NCI-H1092 (cell line): ENCODE measurements around the gene NOXA1.
A peak's percentile ranks its signal among the peaks of the same experiment; 100 is the strongest.
"Not testable (repeated sequence)": the region's sequence is repeated elsewhere in the genome, so short reads cannot be mapped to it uniquely, and the experiment has no call there.

ENCODE experiments used
- DNase-seq: peaks from one replicate; lab custom pipeline; 2025; lab: John Stamatoyannopoulos, UW

Gene NOXA1

GRCh38 chr9:137439158-137439714 lies 16.0 kb downstream of the NOXA1 start:
- no peak for DNase-seq

GRCh38 chr9:137441289-137441934 lies 18.2 kb downstream of the NOXA1 start, which contains the start of gene ENTPD8:
Gene ENTPD8, minus strand, starts transcription at chr9:137441357. Its CDS starts 3,072 bp downstream, at chr9:137438285.
- peak; percentile 38 for DNase-seq

DNA sequence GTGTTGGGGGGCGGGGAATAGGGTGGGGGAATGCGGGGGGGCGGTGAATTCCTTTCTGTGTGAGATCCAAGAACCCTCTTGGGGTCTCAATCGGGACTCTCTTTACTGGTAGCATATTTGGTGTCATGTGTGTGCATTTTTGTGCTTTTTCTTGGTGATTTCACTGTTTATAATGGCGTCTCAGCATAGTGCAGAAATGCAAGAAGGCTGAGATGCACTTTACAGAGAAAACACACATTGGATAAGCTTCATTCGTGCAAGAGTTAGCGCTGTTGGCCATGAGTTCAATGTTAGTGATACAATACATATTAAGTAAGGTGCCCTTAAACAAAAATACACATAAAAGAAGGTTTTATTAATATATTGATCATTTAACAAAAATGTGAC lies 18.7 kb downstream of the NOXA1 start:
- DNase-seq = no peak

DNA sequence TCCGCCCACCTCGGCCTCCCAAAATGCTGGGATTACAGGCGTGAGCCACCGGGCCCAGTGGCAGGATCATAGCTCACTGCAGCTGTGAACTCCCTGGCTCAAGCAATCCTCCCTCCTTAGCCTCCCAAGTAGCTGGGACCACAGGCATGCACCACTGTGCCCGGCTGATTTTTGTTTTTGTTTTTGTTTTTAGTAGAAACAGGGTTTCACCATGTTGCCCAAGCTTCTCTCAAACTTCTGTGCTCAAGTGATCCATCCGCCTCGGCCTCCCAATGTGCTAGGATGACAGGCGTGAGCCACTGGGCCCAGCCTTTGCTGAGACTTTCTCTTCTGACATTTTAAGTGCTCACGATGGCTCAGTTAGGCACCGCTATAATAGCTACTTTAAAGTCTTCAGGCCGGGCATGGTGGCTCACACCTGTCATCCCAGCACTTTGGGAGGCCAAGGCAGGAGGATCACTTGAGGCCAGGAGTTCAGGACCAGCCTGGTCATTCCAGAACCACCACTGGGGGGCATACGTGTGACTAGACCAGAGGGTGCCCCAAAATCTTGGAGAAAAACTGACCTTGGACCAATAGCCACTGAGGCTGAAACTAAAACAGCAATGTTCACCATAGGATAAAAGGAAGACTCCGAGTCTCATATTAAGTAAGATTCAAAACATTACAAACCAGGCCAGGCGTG lies 21.1 kb downstream of the NOXA1 start:
- no peak for DNase-seq

- DNase-seq = peak; percentile 43
These were observed 22.1 kb downstream of the NOXA1 start for GRCh38 chr9:137445275-137445807.

DNA sequence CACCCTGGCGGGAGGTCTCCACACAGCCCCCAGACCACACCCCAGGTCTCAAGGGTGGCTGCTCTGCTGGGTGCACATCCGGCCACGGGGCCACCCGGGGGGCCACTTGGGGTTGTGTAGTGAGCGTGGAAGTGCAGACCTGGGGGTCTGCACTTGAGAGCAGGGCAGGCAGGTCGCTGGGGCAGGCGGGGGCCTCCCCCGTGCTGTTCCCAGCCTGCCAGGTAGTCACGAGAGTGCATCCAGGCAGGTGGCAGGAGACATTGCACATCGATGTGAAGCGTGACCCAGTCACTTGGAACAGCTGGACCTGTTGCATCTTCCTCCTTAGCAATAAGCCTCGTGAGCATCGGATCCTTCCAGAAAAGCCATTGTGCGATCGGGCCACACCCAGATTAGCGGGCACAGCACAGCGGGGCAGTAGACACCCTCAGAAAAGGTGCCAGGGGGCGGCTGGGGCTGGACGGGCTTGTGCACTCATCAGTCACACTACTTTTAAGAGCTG lies 22.8 kb downstream of the NOXA1 start:
- no peak for DNase-seq

DNA sequence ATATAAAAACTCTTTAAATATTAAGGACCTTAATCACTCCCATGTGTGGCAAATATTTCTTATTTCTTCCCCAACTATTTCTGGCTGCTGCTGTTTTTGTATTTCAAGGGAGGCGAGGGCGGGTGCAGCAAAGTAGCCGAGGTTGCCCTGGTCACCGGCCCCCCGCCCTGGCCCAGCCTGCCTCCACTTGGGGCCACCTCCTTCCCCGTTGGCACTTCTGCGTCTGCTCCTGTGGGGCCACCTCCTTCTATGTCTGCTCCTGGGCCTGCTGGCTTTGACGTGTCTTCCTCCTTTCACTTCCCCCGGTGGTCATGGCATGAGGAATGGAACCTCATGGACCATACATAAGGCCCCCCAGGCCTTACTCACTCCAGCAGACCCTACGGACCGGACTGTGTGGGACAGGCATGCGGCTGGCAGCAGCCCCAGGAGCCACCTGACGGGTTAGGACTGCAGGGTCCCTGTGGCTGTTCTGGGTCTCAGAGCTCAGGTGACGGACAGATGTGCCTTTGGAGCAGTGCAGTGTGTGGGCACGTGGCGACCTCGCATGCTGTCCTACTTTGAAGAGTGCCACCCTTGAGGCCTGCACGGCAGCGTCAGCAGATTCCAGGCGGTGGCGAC lies 23.8 kb downstream of the NOXA1 start:
- DNase-seq = no peak

GRCh38 chr9:137447722-137448601 lies 24.8 kb downstream of the NOXA1 start:
- DNase-seq = no peak

GRCh38 chr9:137448602-137448962 lies 25.4 kb downstream of the NOXA1 start:
- DNase-seq = no peak

DNA sequence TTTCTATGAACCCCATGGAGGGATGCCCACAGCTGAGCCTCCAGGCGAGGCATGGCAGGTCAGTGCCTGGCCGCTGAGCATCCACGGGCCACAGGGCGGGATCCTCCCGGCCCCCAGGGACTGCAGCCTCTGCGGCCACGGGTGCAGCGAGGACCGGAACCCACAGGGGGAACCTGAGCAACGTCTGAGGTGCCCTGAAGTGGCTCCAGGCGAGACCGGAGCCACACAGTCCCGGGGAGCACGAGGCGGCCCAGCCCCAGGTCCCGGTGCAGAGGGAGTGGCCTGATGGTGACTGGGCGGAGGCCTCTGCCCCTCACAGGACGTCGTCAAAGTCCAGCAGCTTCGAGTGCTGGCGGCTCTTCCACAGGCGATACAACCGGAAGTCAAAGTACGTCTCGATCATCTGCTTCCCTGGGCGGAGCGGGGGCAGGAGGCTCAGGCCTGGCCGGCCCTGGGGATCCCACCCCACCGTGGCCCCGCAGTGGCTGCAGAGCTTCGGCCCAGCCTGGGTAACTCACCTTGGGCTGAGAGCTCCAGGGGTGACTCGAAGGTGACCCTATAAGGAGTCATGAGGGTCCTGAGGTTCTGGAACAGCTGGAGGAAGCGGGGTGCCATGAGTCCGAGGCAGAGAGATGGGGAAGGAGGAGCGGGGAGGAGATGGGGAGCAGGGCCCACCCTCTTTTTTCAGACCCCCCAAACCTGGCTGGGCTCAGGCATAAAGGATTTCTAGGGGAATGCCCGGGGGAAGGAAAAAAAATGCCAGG lies 26.1 kb downstream of the NOXA1 start:
- DNase-seq = no peak

DNA sequence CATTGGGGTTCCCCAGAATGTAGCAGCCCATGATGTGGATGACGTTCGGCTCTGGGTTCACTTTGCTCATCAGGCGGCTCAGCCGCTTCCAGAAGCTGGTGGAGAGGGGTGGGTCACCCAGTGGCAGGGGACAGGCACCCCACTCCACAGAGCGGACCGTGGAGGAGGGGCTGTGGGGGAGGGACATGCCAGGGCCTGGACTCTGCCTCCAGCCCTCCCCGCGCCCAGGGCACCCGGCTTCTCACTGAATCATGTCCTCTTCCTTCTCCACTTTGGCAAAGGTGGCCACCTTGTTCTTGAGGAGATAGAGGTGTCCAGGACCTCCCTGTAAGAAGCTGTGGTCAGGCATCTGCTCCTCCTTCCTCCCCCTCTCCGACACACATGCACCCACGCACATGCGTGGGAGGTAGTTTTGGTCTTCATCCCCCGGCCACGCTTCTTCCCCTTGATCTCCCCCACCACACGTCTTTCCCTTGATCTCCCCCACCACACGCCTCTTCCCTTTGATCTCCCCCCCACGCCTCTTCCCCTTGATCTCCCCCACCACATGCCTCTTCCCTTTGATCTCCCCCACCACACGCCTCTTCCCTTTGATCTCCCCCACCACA lies 26.8 kb downstream of the NOXA1 start:
- no peak for DNase-seq

DNA sequence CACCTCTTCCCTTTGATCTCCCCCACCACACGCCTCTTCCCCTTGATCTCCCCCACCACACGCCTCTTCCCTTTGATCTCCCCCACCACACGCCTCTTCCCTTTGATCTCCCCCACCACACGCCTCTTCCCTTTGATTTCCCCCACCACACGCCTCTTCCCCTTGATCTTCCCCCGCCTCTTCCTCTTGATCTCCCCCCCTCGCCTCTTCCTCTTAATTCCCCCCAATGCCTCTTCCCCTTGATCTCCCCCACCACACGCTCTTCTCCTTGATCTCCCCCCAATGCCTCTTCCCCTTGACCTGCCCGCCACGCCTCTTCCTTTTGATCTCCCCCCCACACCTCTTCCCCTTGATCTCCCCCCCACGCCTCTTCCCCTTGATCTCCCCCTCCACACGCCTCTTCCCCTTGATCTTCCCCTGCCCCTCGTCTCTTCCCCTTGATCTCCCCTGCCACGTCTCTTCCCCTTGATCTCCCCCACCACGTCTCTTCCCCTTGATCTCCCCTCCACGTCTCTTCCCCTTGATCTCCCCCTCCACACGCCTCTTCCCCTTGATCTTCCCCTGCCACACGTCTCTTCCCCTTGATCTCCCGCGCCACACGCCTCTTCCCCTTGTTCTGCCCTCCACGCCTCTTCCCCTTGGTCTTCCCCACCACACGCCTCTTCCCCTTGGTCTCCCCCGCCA lies 27.5 kb downstream of the NOXA1 start:
- DNase-seq = not testable (repeated sequence)

GRCh38 chr9:137451264-137452005 lies 28.2 kb downstream of the NOXA1 start:
- DNase-seq = not testable (repeated sequence)

DNA sequence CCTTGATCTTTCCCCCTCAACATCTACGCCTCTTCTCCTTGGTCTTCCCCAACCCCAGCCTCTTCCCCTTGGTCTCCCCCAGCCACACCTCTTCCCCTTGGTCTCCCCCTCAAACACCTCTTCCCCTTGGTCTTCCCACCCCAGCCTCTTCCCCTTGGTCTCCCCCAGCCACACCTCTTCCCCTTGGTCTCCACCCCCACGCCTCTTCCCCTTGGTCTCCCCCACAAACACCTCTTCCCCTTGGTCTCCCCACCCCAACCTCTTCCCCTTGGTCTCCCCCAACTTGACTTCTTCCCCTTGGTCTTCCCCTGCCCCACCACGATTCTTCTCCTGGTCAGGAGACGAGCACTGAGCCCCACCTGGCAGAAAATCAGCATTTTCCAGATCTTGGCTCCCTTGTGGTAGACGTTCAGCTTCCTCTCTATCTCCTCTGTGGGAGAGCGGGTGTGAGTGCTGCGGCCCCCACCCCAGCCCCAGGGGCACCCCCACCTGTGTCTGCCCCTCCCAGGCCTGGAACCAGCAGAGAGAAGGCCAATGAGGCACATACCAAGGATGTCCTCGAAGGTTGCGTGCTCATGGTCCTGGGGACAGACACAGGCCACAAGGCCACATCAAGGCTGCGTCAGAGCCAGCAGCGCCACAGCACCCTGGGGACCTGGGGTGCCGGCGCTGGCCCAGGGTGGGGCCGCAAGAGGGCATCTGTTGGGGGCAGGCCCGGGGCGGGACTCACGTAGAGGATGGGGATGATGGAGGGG lies 29.0 kb downstream of the NOXA1 start:
- no peak for DNase-seq

GRCh38 chr9:137452761-137453642 lies 29.8 kb downstream of the NOXA1 start:
- no peak for DNase-seq

GRCh38 chr9:137453643-137454081 lies 30.5 kb downstream of the NOXA1 start:
- no peak for DNase-seq

GRCh38 chr9:137454145-137454596 lies 31.0 kb downstream of the NOXA1 start:
- no peak for DNase-seq
